SU-DHL-6 (cell line): ENCODE measurements around the gene EZR.

Source experiments
- H2AFZ ChIP-seq: fragments of 200-600 bp; sonication (generic); 2 replicates; pipeline ENCODE4 v1.6.1; 2014; ENCODE audit warnings: low read depth, mild to moderate bottlenecking, moderate library complexity, mixed read lengths, antibody characterized with exemption, low read length; ENCODE audit not compliant: severe bottlenecking
- H3F3A ChIP-seq: fragments of 200-600 bp; shearing (Covaris generic); 2 replicates; pipeline ENCODE4 v1.6.0; 2016; ENCODE audit warnings: antibody characterized with exemption, mild to moderate bottlenecking; ENCODE audit not compliant: insufficient read depth
- H3K27ac ChIP-seq: fragments of 200-600 bp; sonication (generic); 2 replicates; pipeline ENCODE4 v1.5.1; 2016; ENCODE audit warnings: low read depth, mild to moderate bottlenecking, low read length, moderate library complexity, mixed read lengths
- H3K27me3 ChIP-seq: fragments of 200-600 bp; sonication (generic), shearing (Covaris generic); 2 replicates; pipeline ENCODE4 v1.6.0; 2014; ENCODE audit warnings: mild to moderate bottlenecking, low read length
- H3K36me3 ChIP-seq: fragments of 200-600 bp; sonication (generic); 2 replicates; pipeline ENCODE4 v1.6.1; 2014; ENCODE audit warnings: mild to moderate bottlenecking, low read length, mixed read lengths
- H3K4me2 ChIP-seq: fragments of 300-600, 200-600 bp; shearing (Covaris generic), sonication (generic); 2 replicates; pipeline ENCODE4 v1.6.0; 2014; ENCODE audit warnings: low read length, low read depth, mild to moderate bottlenecking; ENCODE audit not compliant: poor library complexity, severe bottlenecking
- H3K4me3 ChIP-seq: fragments of 200-600 bp; sonication (generic); 2 replicates; pipeline ENCODE4 v1.5.1; 2014; ENCODE audit warnings: antibody characterized with exemption, low read length, mild to moderate bottlenecking, mixed read lengths; ENCODE audit not compliant: insufficient read depth, poor library complexity, severe bottlenecking
- H3K79me2 ChIP-seq: fragments of 200-600 bp; sonication (generic); 2 replicates; pipeline ENCODE4 v1.6.1; 2014; ENCODE audit warnings: mild to moderate bottlenecking, low read length, moderate library complexity; ENCODE audit not compliant: insufficient read depth
- H3K9ac ChIP-seq: fragments of 200-600 bp; sonication (generic); 2 replicates; pipeline ENCODE4 v1.7.0; 2014; ENCODE audit warnings: mild to moderate bottlenecking, low read length
- H3K9me2 ChIP-seq: fragments of 200-600 bp; sonication (generic); replicated peaks from 2 replicates; pipeline ENCODE4 v1.6.1; 2014; ENCODE audit warnings: low read length; ENCODE audit not compliant: insufficient read depth
- H3K9me3 ChIP-seq: fragments of 200-600 bp; sonication (generic); 2 replicates; pipeline ENCODE4 v1.6.1; 2014; ENCODE audit warnings: low read length, mixed read lengths; ENCODE audit not compliant: insufficient read depth
- H4K20me1 ChIP-seq: fragments of 200-600 bp; sonication (generic); 2 replicates; pipeline ENCODE4 v1.6.1; 2014; ENCODE audit warnings: low read depth, mild to moderate bottlenecking, antibody characterized with exemption, low read length, moderate library complexity, mixed read lengths
- EZH2phosphoT487 ChIP-seq: fragments of 200-600 bp; sonication (generic), shearing (Covaris generic); conservative IDR thresholded peaks from 2 replicates; pipeline ENCODE4 v1.6.1; 2018; ENCODE audit warnings: mild to moderate bottlenecking, antibody characterized with exemption, low read length, moderate library complexity, mixed read lengths
- TF ChIP-seq, protein P1 (sequence below): fragments of 200-600 bp; sonication (generic); IDR thresholded peaks from one replicate; pipeline ENCODE4 v1.5.1; 2017; ENCODE audit warnings: antibody characterized with exemption, mild to moderate bottlenecking, low read length, moderate library complexity; ENCODE audit not compliant: insufficient read depth, poor library complexity, severe bottlenecking

The EZR gene

DNA sequence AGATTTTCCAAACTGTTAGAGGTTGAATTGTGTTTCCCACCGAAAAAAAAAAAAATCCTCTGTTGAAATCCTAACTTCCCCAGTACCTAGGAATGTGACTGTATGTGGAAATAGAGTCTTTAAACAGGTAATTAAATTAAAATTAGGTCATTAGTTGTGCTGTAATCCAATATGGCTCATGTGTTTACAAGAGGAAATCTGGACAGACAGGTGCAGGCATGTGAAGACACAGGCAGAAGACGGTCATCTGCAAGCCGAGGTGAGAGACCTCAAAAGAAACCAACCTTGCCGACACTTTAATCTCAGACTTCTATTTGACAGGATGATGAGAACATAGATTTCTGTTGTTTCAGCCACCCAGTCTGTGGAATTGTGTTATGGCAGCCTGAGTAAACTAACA is 28.6 kb upstream of the EZR start:
- H3K36me3 ChIP-seq = no peaks in the 10 kb centered on the region
- no peaks in the 10 kb centered on the region for H3K9me3 ChIP-seq
- peaks cover 8% of the 10 kb centered on the region; the same call in 1 of the 2 replicates for H3F3A ChIP-seq
- H3K27me3 ChIP-seq = no peaks in the 10 kb centered on the region
- H3K4me2 ChIP-seq = no peak overlapping the region
- no peak overlapping the region for H2AFZ ChIP-seq
- no peak overlapping the region for H3K4me3 ChIP-seq
- no peak overlapping the region for H3K9ac ChIP-seq
- no peaks in the 10 kb centered on the region for H4K20me1 ChIP-seq
- H3K27ac ChIP-seq = no peak overlapping the region
- TF ChIP-seq, protein P1, sequence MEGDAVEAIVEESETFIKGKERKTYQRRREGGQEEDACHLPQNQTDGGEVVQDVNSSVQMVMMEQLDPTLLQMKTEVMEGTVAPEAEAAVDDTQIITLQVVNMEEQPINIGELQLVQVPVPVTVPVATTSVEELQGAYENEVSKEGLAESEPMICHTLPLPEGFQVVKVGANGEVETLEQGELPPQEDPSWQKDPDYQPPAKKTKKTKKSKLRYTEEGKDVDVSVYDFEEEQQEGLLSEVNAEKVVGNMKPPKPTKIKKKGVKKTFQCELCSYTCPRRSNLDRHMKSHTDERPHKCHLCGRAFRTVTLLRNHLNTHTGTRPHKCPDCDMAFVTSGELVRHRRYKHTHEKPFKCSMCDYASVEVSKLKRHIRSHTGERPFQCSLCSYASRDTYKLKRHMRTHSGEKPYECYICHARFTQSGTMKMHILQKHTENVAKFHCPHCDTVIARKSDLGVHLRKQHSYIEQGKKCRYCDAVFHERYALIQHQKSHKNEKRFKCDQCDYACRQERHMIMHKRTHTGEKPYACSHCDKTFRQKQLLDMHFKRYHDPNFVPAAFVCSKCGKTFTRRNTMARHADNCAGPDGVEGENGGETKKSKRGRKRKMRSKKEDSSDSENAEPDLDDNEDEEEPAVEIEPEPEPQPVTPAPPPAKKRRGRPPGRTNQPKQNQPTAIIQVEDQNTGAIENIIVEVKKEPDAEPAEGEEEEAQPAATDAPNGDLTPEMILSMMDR = no peak
- no peak for TF ChIP-seq EZH2phosphoT487
- H3K79me2 ChIP-seq = no peaks in the 10 kb centered on the region
- no peaks in the 10 kb centered on the region for H3K9me2 ChIP-seq

DNA sequence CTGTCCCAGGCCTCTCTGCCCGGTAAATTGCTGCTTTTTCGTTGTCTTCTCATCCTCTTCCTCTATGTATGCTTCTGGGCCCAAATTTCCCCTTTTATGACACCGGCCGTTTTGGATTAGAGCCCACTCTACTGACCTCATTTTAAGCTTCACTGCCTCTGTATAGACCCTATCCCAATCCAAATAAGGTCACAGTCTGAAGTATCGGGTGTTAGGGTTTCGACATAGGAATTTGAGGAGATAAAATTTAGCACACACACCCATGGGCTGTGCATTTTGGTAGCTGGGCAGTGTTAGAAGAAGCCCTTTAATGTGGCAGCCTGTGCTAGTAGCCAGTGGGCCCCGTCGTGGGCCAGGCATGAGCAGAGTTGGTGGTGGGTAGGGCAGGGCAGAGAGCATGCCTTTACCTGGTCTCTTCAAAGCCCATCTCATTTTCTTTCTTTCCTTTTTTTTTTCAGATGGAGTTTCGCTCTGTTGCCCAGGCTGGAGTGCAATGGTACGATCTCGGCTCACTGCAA is 27.9 kb upstream of the EZR start:
- Histone ChIP-seq H3K79me2 (no peaks in the 10 kb centered on the region), H3F3A (peaks cover 8% of the 10 kb centered on the region; the same call in 1 of the 2 replicates), H3K4me2 (no peak overlapping the region), H4K20me1 (no peaks in the 10 kb centered on the region), H3K9me3 (no peaks in the 10 kb centered on the region), H3K27me3 (no peaks in the 10 kb centered on the region), H2AFZ (no peak overlapping the region), H3K36me3 (no peaks in the 10 kb centered on the region), H3K9me2 (no peaks in the 10 kb centered on the region), H3K27ac (no peak overlapping the region), H3K4me3 (no peak overlapping the region), H3K9ac (no peak overlapping the region)
- TF ChIP-seq EZH2phosphoT487 = no peak
- TF ChIP-seq, protein P1 = no peak

- Histone ChIP-seq H3K36me3 (no peaks in the 10 kb centered on the region), H3K9me3 (no peaks in the 10 kb centered on the region), H3K4me2 (no peak overlapping the region), H4K20me1 (no peaks in the 10 kb centered on the region), H3K27ac (no peak overlapping the region), H3F3A (no peaks in the 10 kb centered on the region), H3K9me2 (no peaks in the 10 kb centered on the region), H3K4me3 (no peak overlapping the region), H3K27me3 (no peaks in the 10 kb centered on the region), H3K79me2 (no peaks in the 10 kb centered on the region), H3K9ac (no peak overlapping the region), H2AFZ (no peak overlapping the region)
- no peak for TF ChIP-seq EZH2phosphoT487
- TF ChIP-seq, protein P1 = no peak
Observed at GRCh38 chr6:158843751-158844683, 24.8 kb upstream of the EZR start.
